ENCODE measurements around the gene ETNK1.
"Not testable (repeated sequence)": the region's sequence is repeated elsewhere in the genome, so short reads cannot be mapped to it uniquely, and the experiment has no call there.

The ETNK1 gene

DNA sequence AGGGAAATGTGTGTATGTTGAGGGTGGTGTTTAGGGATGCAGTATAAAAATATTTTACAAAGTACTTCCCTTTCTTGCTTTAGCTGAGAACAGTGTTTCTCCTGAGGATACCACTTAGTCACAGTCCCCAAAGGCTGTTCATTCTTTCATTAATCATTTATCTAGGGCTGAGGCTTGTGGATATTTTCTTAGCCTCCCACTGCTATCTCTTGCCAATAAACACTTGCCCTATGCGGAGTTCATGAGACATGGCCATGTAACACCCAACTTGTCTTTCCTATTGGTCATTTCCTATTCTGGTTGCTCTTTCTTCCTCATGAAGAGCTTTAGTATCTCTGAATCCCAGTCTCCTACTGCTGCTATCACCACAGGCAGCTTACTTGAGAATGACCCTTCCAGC lies 75.1 kb downstream of the ETNK1 start:
- Histone ChIP-seq H3K36me3 (ENCODE audit: control insufficient read depth, insufficient read depth, low read length) (no peaks in the 10 kb centered on the region), H3K9me3 (ENCODE audit: control insufficient read depth, low read length) (no peaks in the 10 kb centered on the region), H3K4me1 (ENCODE audit: control insufficient read depth, insufficient read depth, low read length) (no peaks in the 10 kb centered on the region), H3K27me3 (ENCODE audit: control insufficient read depth, insufficient read depth, low read length, poor library complexity, severe bottlenecking) (no peaks in the 10 kb centered on the region), H3K27ac (ENCODE audit: insufficient read depth, low read depth, low read length, poor library complexity, severe bottlenecking) (no peak overlapping the region), H3K4me3 (ENCODE audit: insufficient read depth, low read depth, low read length) (no peak overlapping the region)
- WGBS, 2 experiments = 93 to 97% methylated on average over 1 of the region's 1 CpG

- H3K27me3 ChIP-seq (ENCODE audit: control insufficient read depth, insufficient read depth, low read length, poor library complexity, severe bottlenecking); H3K4me1 ChIP-seq (ENCODE audit: control insufficient read depth, insufficient read depth, low read length); H3K9me3 ChIP-seq (ENCODE audit: control insufficient read depth, low read length); H3K4me3 ChIP-seq (ENCODE audit: insufficient read depth, low read depth, low read length); H3K27ac ChIP-seq (ENCODE audit: insufficient read depth, low read depth, low read length, poor library complexity, severe bottlenecking); H3K36me3 ChIP-seq (ENCODE audit: control insufficient read depth, insufficient read depth, low read length): not testable (repeated sequence)
- WGBS, 2 experiments = 92 to 96% methylated on average over 3 of the region's 7 CpGs
Measured at GRCh38 chr12:22701216-22701809, 76.3 kb downstream of the ETNK1 start.

GRCh38 chr12:22702690-22703089 lies 77.7 kb downstream of the ETNK1 start:
- H3K9me3 ChIP-seq (ENCODE audit: control insufficient read depth, low read length) = no peaks in the 10 kb centered on the region
- no peaks in the 10 kb centered on the region for H3K4me1 ChIP-seq (ENCODE audit: control insufficient read depth, insufficient read depth, low read length)
- H3K27me3 ChIP-seq (ENCODE audit: control insufficient read depth, insufficient read depth, low read length, poor library complexity, severe bottlenecking) = no peaks in the 10 kb centered on the region
- WGBS, 2 experiments = 88 to 100% methylated on average over 1 to 2 of the region's 2 CpGs
- H3K27ac ChIP-seq (ENCODE audit: insufficient read depth, low read depth, low read length, poor library complexity, severe bottlenecking) = no peak overlapping the region
- H3K4me3 ChIP-seq (ENCODE audit: insufficient read depth, low read depth, low read length) = no peak overlapping the region
- no peaks in the 10 kb centered on the region for H3K36me3 ChIP-seq (ENCODE audit: control insufficient read depth, insufficient read depth, low read length)

- Histone ChIP-seq H3K36me3 (ENCODE audit: control insufficient read depth, insufficient read depth, low read length) (no peaks in the 10 kb centered on the region), H3K27ac (ENCODE audit: insufficient read depth, low read depth, low read length, poor library complexity, severe bottlenecking) (no peak overlapping the region), H3K9me3 (ENCODE audit: control insufficient read depth, low read length) (no peaks in the 10 kb centered on the region), H3K4me1 (ENCODE audit: control insufficient read depth, insufficient read depth, low read length) (no peaks in the 10 kb centered on the region), H3K27me3 (ENCODE audit: control insufficient read depth, insufficient read depth, low read length, poor library complexity, severe bottlenecking) (no peaks in the 10 kb centered on the region), H3K4me3 (ENCODE audit: insufficient read depth, low read depth, low read length) (no peak overlapping the region)
- 49 to 59% methylated on average over 4 to 5 of the region's 5 CpGs for WGBS, 2 experiments
Measured at GRCh38 chr12:22709292-22709691, 84.3 kb downstream of the ETNK1 start.

DNA sequence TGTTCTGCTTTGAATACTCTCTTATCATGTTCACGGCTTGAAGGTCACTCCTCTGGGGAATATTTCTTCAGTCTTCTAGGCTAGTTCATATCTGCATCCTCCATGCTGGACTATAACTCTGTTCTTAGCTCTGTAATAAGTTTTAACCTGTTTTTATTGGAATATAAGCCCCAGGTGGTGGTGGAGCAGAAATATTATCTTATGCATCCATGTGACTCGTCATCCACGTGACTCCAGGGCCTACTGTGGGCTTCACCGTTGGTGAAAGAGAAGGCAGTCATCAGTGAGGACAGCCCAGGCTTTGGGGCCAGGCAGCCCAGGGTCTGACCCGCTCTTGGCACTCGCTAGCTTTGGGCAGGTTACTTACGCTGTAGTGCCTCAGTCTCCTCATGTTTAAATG lies 87.1 kb downstream of the ETNK1 start:
- WGBS, 2 experiments = 87% methylated on average over 7 of the region's 7 CpGs
- Histone ChIP-seq H3K27me3 (ENCODE audit: control insufficient read depth, insufficient read depth, low read length, poor library complexity, severe bottlenecking) (no peaks in the 10 kb centered on the region), H3K36me3 (ENCODE audit: control insufficient read depth, insufficient read depth, low read length) (no peaks in the 10 kb centered on the region), H3K27ac (ENCODE audit: insufficient read depth, low read depth, low read length, poor library complexity, severe bottlenecking) (no peak overlapping the region), H3K9me3 (ENCODE audit: control insufficient read depth, low read length) (no peaks in the 10 kb centered on the region), H3K4me1 (ENCODE audit: control insufficient read depth, insufficient read depth, low read length) (no peaks in the 10 kb centered on the region), H3K4me3 (ENCODE audit: insufficient read depth, low read depth, low read length) (no peak overlapping the region)

DNA sequence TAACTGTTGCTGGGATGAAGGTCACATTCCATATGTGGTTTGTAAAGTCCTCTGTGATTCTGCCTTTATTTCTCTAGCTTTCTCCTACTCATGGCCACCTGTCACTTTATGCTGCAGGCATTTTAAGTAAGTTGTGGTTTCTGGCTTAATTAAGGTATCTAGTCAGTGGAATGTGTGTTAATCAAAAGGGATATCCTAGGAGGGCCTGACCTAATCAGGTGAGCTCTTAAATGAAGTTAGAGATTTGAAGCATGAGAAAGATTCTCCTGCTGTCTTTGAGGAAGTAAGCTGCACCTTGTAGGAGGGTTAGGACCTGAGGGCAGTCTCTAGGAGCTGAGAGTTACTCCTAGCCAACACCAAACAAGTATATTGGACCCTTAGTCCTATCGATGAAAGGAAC lies 90.3 kb downstream of the ETNK1 start:
- Histone ChIP-seq H3K4me1 (ENCODE audit: control insufficient read depth, insufficient read depth, low read length) (no peaks in the 10 kb centered on the region), H3K27ac (ENCODE audit: insufficient read depth, low read depth, low read length, poor library complexity, severe bottlenecking) (no peak overlapping the region), H3K9me3 (ENCODE audit: control insufficient read depth, low read length) (no peaks in the 10 kb centered on the region), H3K36me3 (ENCODE audit: control insufficient read depth, insufficient read depth, low read length) (no peaks in the 10 kb centered on the region), H3K4me3 (ENCODE audit: insufficient read depth, low read depth, low read length) (no peak overlapping the region), H3K27me3 (ENCODE audit: control insufficient read depth, insufficient read depth, low read length, poor library complexity, severe bottlenecking) (no peaks in the 10 kb centered on the region)
- 93 to 100% methylated on average over 1 of the region's 1 CpG for WGBS, 2 experiments

- Histone ChIP-seq H3K36me3 (ENCODE audit: control insufficient read depth, insufficient read depth, low read length) (no peaks in the 10 kb centered on the region), H3K4me1 (ENCODE audit: control insufficient read depth, insufficient read depth, low read length) (no peaks in the 10 kb centered on the region), H3K27me3 (ENCODE audit: control insufficient read depth, insufficient read depth, low read length, poor library complexity, severe bottlenecking) (no peaks in the 10 kb centered on the region), H3K9me3 (ENCODE audit: control insufficient read depth, low read length) (no peaks in the 10 kb centered on the region), H3K4me3 (ENCODE audit: insufficient read depth, low read depth, low read length) (no peak overlapping the region), H3K27ac (ENCODE audit: insufficient read depth, low read depth, low read length, poor library complexity, severe bottlenecking) (no peak overlapping the region)
- whole genome bisulfite sequencing, 2 experiments = 94 to 95% methylated on average over 2 of the region's 4 CpGs
Measured at GRCh38 chr12:22719745-22720144, 94.8 kb downstream of the ETNK1 start.

DNA sequence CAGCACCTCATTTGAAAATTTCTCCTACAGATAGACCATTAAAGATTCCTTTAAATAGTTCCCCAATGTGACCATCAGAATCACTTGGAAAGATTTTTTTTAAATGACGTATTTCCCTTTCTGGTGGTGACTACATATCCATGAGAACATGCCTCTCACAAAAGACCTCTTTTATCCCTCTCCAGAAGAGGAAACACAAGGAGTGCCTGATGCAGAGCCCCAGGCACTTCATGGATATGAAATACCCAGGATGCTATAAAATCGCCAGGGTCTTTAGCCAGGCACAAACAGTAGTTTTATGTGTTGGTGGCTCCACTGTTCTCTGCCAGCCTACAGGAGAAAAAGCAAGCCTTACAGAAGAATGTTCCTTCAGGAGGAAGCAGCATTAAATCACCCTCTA lies 97.1 kb downstream of the ETNK1 start:
- no peak overlapping the region for H3K4me3 ChIP-seq (ENCODE audit: insufficient read depth, low read depth, low read length)
- H3K9me3 ChIP-seq (ENCODE audit: control insufficient read depth, low read length) = no peaks in the 10 kb centered on the region
- no peaks in the 10 kb centered on the region for H3K4me1 ChIP-seq (ENCODE audit: control insufficient read depth, insufficient read depth, low read length)
- no peak overlapping the region for H3K27ac ChIP-seq (ENCODE audit: insufficient read depth, low read depth, low read length, poor library complexity, severe bottlenecking)
- 91 to 100% methylated on average over 2 of the region's 2 CpGs for WGBS, 2 experiments
- no peaks in the 10 kb centered on the region for H3K36me3 ChIP-seq (ENCODE audit: control insufficient read depth, insufficient read depth, low read length)
- H3K27me3 ChIP-seq (ENCODE audit: control insufficient read depth, insufficient read depth, low read length, poor library complexity, severe bottlenecking) = no peaks in the 10 kb centered on the region

- Histone ChIP-seq H3K4me1 (ENCODE audit: control insufficient read depth, insufficient read depth, low read length) (no peaks in the 10 kb centered on the region), H3K4me3 (ENCODE audit: insufficient read depth, low read depth, low read length) (no peak overlapping the region), H3K27me3 (ENCODE audit: control insufficient read depth, insufficient read depth, low read length, poor library complexity, severe bottlenecking) (no peaks in the 10 kb centered on the region), H3K9me3 (ENCODE audit: control insufficient read depth, low read length) (no peaks in the 10 kb centered on the region), H3K27ac (ENCODE audit: insufficient read depth, low read depth, low read length, poor library complexity, severe bottlenecking) (no peak overlapping the region), H3K36me3 (ENCODE audit: control insufficient read depth, insufficient read depth, low read length) (no peaks in the 10 kb centered on the region)
- WGBS, 2 experiments = 96 to 100% methylated on average over 1 of the region's 1 CpG
Measured at GRCh38 chr12:22722779-22723178, 97.8 kb downstream of the ETNK1 start.

DNA sequence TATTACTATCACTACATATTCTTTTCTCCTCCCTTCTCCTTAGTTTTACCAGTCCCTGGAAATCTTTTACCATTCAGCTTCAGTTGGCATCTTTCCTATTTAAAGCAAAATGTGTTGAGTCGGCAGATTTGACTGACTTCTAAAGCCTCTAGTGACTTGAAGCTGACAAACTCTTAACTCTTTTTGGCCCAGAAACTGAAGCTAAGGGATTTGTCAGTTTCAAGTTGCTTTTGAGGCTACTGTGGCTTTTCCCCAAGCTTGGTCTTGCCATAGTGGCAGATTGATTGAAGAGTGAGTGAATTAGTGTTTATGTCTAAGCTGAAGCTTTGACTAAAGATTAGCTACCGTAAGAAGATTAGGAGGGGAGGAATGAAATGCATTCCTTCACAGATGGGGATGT lies 104.0 kb downstream of the ETNK1 start:
- no peaks in the 10 kb centered on the region for H3K9me3 ChIP-seq (ENCODE audit: control insufficient read depth, low read length)
- H3K4me3 ChIP-seq (ENCODE audit: insufficient read depth, low read depth, low read length) = no peak overlapping the region
- H3K4me1 ChIP-seq (ENCODE audit: control insufficient read depth, insufficient read depth, low read length) = peaks cover 18% of the 10 kb centered on the region
- H3K27ac ChIP-seq (ENCODE audit: insufficient read depth, low read depth, low read length, poor library complexity, severe bottlenecking) = peak overlapping the region; percentile 11
- 46 to 59% methylated on average over 2 of the region's 2 CpGs for WGBS, 2 experiments
- no peaks in the 10 kb centered on the region for H3K27me3 ChIP-seq (ENCODE audit: control insufficient read depth, insufficient read depth, low read length, poor library complexity, severe bottlenecking)
- H3K36me3 ChIP-seq (ENCODE audit: control insufficient read depth, insufficient read depth, low read length) = no peaks in the 10 kb centered on the region

DNA sequence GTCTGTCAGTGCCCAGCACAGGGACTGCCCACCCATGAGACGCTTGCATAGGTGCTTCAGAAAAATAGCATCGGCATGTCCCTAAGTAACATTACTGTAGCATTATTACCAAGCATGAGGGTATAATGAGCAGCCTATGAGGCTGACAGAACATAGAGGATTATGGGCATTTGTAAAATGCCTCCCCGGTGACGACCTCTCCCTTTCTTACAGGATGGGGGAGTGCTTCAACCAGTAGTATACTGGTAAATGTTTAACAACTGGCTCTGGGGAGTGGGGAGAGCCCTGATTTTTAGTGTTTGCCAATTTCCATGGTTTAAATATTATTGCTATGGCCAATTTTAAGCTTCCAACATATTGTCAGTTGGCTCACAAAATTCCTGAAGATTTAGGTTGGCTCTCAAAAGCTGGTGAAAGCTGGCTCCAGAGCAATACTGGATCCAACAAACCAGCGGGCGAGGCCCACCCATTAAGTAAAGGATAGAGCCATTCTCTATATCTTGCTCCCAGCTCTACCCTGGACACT lies 104.5 kb downstream of the ETNK1 start:
- Histone ChIP-seq H3K4me1 (ENCODE audit: control insufficient read depth, insufficient read depth, low read length) (peaks cover 18% of the 10 kb centered on the region), H3K4me3 (ENCODE audit: insufficient read depth, low read depth, low read length) (no peak overlapping the region), H3K27ac (ENCODE audit: insufficient read depth, low read depth, low read length, poor library complexity, severe bottlenecking) (no peak overlapping the region), H3K9me3 (ENCODE audit: control insufficient read depth, low read length) (no peaks in the 10 kb centered on the region), H3K36me3 (ENCODE audit: control insufficient read depth, insufficient read depth, low read length) (no peaks in the 10 kb centered on the region), H3K27me3 (ENCODE audit: control insufficient read depth, insufficient read depth, low read length, poor library complexity, severe bottlenecking) (no peaks in the 10 kb centered on the region)
- WGBS, 2 experiments = 88 to 95% methylated on average over 6 of the region's 6 CpGs

All from ectodermal cell (in vitro differentiated cells).